SK-N-SH (cell line): Measurements from ENCODE around the gene FMNL1. TPM values are rescaled to one million over a fixed set of nuclear protein-coding genes. Genes with fewer than 3 reads are reported as not detected.

Experiments
- CTCF ChIA-PET: fragments of 300-600, 350-600 bp; formaldehyde crosslinking; extraction: SDS; loops from one replicate; lab custom pipeline; 2021; lab: Yijun Ruan, JAX
- POLR2A ChIA-PET: fragments of 350-600 bp; sonication (Branson Sonifier 250); formaldehyde crosslinking; extraction: SDS; loops from one replicate; lab custom pipeline; 2020; ENCODE audit warnings: antibody characterized with exemption, inconsistent platforms; lab: Yijun Ruan, JAX
- DNase-seq: peaks from one replicate; pipeline ENCODE4 v3.0.0; 2012
- H2AFZ ChIP-seq: fragments of 200-600 bp; sonication (generic); 2 replicates; pipeline ENCODE4 v1.8.1; 2016; ENCODE audit warnings: antibody characterized with exemption, mild to moderate bottlenecking, low read depth
- H3F3A ChIP-seq: fragments of 200-600 bp; sonication (generic); replicated peaks from 2 replicates; pipeline ENCODE3; 2016; ENCODE audit warnings: antibody characterized with exemption, mild to moderate bottlenecking; ENCODE audit not compliant: insufficient read depth
- H3K27ac ChIP-seq, 2 experiments: fragments of 200-500 bp in 1 of 2; fragments of 200-600 bp in 1 of 2; sonication (Bioruptor generic) in 1 of 2; sonication (generic), shearing (Covaris generic) in 1 of 2; 2 replicates each; pipeline versions ENCODE4 v1.5.1 to v1.6.1; 2014 to 2016; ENCODE audit warnings: low read depth in 2 of 2, inconsistent platforms in 1 of 2, low read length in 1 of 2, mild to moderate bottlenecking in 1 of 2, mixed read lengths in 1 of 2
- H3K27me3 ChIP-seq: fragments of 200-600 bp; sonication (generic), shearing (Covaris generic); 2 replicates; pipeline ENCODE4 v1.6.1; 2016; ENCODE audit warnings: mixed run types; ENCODE audit not compliant: insufficient read depth
- H3K36me3 ChIP-seq, 2 experiments: fragments of 200-500 bp in 1 of 2; fragments of 200-600 bp in 1 of 2; sonication (Bioruptor generic) in 1 of 2; sonication (generic) in 1 of 2; replicated peaks in 1 of 2; 2 replicates each; pipeline versions ENCODE3 to v1.5.1; 2014 to 2016; ENCODE audit warnings: low read length in 1 of 2, mild to moderate bottlenecking in 1 of 2; ENCODE audit not compliant: insufficient read depth in 2 of 2, control insufficient read depth in 1 of 2
- H3K4me1 ChIP-seq, 2 experiments: fragments of 200-500 bp in 1 of 2; fragments of 200-600 bp in 1 of 2; sonication (Bioruptor generic) in 1 of 2; sonication (generic), shearing (Covaris generic) in 1 of 2; 2 replicates each; pipeline versions ENCODE4 v1.5.1 to v1.6.1; 2014 to 2016; ENCODE audit warnings: low read depth in 1 of 2, low read length in 1 of 2, mixed run types in 1 of 2; ENCODE audit not compliant: insufficient read depth in 2 of 2, control insufficient read depth in 1 of 2
- H3K4me2 ChIP-seq: fragments of 200-600 bp; sonication (generic), shearing (Covaris generic); 2 replicates; pipeline ENCODE4 v1.6.1; 2017; ENCODE audit warnings: mixed run types
- H3K4me3 ChIP-seq, 2 experiments: fragments of 200-500 bp in 1 of 2; fragments of 200-600 bp in 1 of 2; sonication (Bioruptor generic) in 1 of 2; sonication (generic), shearing (Covaris generic) in 1 of 2; 2 replicates each; pipeline versions ENCODE4 v1.5.1 to v1.8.1; 2014 to 2016; ENCODE audit warnings: low read depth in 2 of 2, inconsistent platforms in 1 of 2, low read length in 1 of 2, mild to moderate bottlenecking in 1 of 2, mixed read lengths in 1 of 2, moderate library complexity in 1 of 2
- H3K79me2 ChIP-seq: fragments of 200-600 bp; sonication (generic); 2 replicates; pipeline ENCODE4 v1.8.1; 2017; ENCODE audit warnings: mild to moderate bottlenecking; ENCODE audit not compliant: insufficient read depth
- H3K9ac ChIP-seq: fragments of 200-600 bp; sonication (generic); 2 replicates; pipeline ENCODE4 v1.6.1; 2017; ENCODE audit warnings: mixed run types
- H3K9me2 ChIP-seq: fragments of 200-600 bp; sonication (generic); 2 replicates; pipeline ENCODE4 v1.6.1; 2017; ENCODE audit warnings: mixed run types
- H3K9me3 ChIP-seq: fragments of 200-600 bp; sonication (generic); 2 replicates; pipeline ENCODE4 v1.6.1; 2017; ENCODE audit warnings: mixed run types, mild to moderate bottlenecking, moderate library complexity
- H4K20me1 ChIP-seq: fragments of 200-600 bp; sonication (generic); 2 replicates; pipeline ENCODE4 v1.6.1; 2017; ENCODE audit warnings: mild to moderate bottlenecking, mixed run types; ENCODE audit not compliant: insufficient read depth
- CHD2 ChIP-seq: fragments of 150-350 bp; IDR thresholded peaks from 2 replicates; pipeline ENCODE4 v1.6.1; 2018; ENCODE audit warnings: low read length; ENCODE audit not compliant: partially characterized antibody
- EZH2phosphoT487 ChIP-seq: fragments of 200-600 bp; sonication (generic); IDR thresholded peaks from 2 replicates; pipeline ENCODE4 v1.6.1; 2017; ENCODE audit warnings: low read depth, mixed run types, mild to moderate bottlenecking, antibody characterized with exemption, moderate library complexity, borderline replicate concordance
- IRF3 ChIP-seq: fragments of 150-350 bp; IDR thresholded peaks from 2 replicates; pipeline ENCODE4 v1.6.1; 2016; ENCODE audit warnings: mild to moderate bottlenecking, low read depth, low read length
- JUND ChIP-seq: IDR thresholded peaks from 2 replicates; pipeline ENCODE4 v1.4.0; 2012
- MXI1 ChIP-seq: IDR thresholded peaks from 2 replicates; pipeline ENCODE4 v1.6.1; 2012; ENCODE audit warnings: mild to moderate bottlenecking, low read depth, low read length, improper control_type of control experiment
- NFIC ChIP-seq: IDR thresholded peaks from 2 replicates; pipeline ENCODE4 v1.4.0; 2012; ENCODE audit warnings: borderline replicate concordance
- NRF1 ChIP-seq: IDR thresholded peaks from 2 replicates; pipeline ENCODE4 v1.6.1; 2012; ENCODE audit warnings: low read depth, mild to moderate bottlenecking, low read length
- RCOR1 ChIP-seq: fragments of 150-350 bp; IDR thresholded peaks from 2 replicates; pipeline ENCODE4 v1.6.1; 2017; ENCODE audit warnings: antibody characterized with exemption, low read length
- SMC3 ChIP-seq: IDR thresholded peaks from 2 replicates; pipeline ENCODE4 v1.6.1; 2012; ENCODE audit warnings: low read depth, low read length, improper control_type of control experiment
- TCF12 ChIP-seq: IDR thresholded peaks from 2 replicates; pipeline ENCODE4 v1.4.0; 2012
- WGBS: methylation state at CpG from one replicate; pipeline ENCODE4 v1.1.6; 2017; ENCODE audit warnings: low lambda C conversion rate; 5-methylcytosine and 5-hydroxymethylcytosine counted together
- polyA plus RNA-seq, 3 experiments: library from polyadenylated mRNA; depleted of rRNA; stranded (reverse); fragments of >200 nt; gene quantifications; 2 replicates each; pipeline ENCODE4 v1.2.3, GENCODE V29; 2012
- TF ChIP-seq, protein P1 (sequence below): fragments of 200-600 bp; sonication (generic); IDR thresholded peaks from 2 replicates; pipeline ENCODE4 v1.6.1; 2017; ENCODE audit warnings: antibody characterized with exemption, mild to moderate bottlenecking, moderate library complexity
- TF ChIP-seq, protein P2 (sequence below): fragments of 150-350 bp; IDR thresholded peaks from 2 replicates; pipeline ENCODE4 v1.6.1; 2017; ENCODE audit warnings: antibody characterized with exemption, low read length, low read depth, borderline replicate concordance
- TF ChIP-seq, protein P3 (sequence below): IDR thresholded peaks from 2 replicates; pipeline ENCODE4; 2012
- TF ChIP-seq, protein P4 (sequence below): IDR thresholded peaks from 2 replicates; pipeline ENCODE4 v1.4.0; 2012; ENCODE audit warnings: low read depth, borderline replicate concordance

FMNL1 gene
- polyA plus RNA-seq, 1 of the 3 experiments (the other 2 are of a cell fraction), result 2.8 TPM

GRCh38 chr17:45236282-45236606, 14.6 kb downstream of the FMNL1 start:
- ChIA-PET CTCF (interaction anchor here (0.6 to 11.1 kb wide), 27 partner anchors 9 to 636 kb away, joined by 3 to 232 read pairs (median 8); partner anchors contain the start of genes ACBD4, FMNL1, HEXIM1 and MAP3K14), POLR2A (no interaction called here)
- H3K36me3 ChIP-seq, result no peaks in the 10 kb centered on the region
- no peaks in the 10 kb centered on the region for H3K9me2 ChIP-seq
- no peak overlapping the region for H3K9ac ChIP-seq
- no peak for DNase-seq
- peaks cover 0 to 16% of the 10 kb centered on the region in 2 experiments; a peak in 1 of 4 replicates for H3K4me1 ChIP-seq
- no peaks in the 10 kb centered on the region for H3K79me2 ChIP-seq
- no peak overlapping the region for H3K4me3 ChIP-seq
- H3K4me2 ChIP-seq, result no peak overlapping the region
- TF ChIP-seq JUND (no peak), MXI1 (no peak), SMC3 (no peak), NRF1 (no peak), IRF3 (no peak), TCF12 (no peak), RCOR1 (no peak), NFIC (no peak), CHD2 (no peak), EZH2phosphoT487 (no peak)
- TF ChIP-seq, protein P1, sequence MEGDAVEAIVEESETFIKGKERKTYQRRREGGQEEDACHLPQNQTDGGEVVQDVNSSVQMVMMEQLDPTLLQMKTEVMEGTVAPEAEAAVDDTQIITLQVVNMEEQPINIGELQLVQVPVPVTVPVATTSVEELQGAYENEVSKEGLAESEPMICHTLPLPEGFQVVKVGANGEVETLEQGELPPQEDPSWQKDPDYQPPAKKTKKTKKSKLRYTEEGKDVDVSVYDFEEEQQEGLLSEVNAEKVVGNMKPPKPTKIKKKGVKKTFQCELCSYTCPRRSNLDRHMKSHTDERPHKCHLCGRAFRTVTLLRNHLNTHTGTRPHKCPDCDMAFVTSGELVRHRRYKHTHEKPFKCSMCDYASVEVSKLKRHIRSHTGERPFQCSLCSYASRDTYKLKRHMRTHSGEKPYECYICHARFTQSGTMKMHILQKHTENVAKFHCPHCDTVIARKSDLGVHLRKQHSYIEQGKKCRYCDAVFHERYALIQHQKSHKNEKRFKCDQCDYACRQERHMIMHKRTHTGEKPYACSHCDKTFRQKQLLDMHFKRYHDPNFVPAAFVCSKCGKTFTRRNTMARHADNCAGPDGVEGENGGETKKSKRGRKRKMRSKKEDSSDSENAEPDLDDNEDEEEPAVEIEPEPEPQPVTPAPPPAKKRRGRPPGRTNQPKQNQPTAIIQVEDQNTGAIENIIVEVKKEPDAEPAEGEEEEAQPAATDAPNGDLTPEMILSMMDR, result no peak
- TF ChIP-seq, protein P2, sequence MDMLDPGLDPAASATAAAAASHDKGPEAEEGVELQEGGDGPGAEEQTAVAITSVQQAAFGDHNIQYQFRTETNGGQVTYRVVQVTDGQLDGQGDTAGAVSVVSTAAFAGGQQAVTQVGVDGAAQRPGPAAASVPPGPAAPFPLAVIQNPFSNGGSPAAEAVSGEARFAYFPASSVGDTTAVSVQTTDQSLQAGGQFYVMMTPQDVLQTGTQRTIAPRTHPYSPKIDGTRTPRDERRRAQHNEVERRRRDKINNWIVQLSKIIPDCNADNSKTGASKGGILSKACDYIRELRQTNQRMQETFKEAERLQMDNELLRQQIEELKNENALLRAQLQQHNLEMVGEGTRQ, result no peak
- TF ChIP-seq, protein P3, sequence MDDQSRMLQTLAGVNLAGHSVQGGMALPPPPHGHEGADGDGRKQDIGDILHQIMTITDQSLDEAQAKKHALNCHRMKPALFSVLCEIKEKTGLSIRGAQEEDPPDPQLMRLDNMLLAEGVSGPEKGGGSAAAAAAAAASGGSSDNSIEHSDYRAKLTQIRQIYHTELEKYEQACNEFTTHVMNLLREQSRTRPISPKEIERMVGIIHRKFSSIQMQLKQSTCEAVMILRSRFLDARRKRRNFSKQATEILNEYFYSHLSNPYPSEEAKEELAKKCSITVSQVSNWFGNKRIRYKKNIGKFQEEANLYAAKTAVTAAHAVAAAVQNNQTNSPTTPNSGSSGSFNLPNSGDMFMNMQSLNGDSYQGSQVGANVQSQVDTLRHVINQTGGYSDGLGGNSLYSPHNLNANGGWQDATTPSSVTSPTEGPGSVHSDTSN, result no peak
- TF ChIP-seq, protein P4, sequence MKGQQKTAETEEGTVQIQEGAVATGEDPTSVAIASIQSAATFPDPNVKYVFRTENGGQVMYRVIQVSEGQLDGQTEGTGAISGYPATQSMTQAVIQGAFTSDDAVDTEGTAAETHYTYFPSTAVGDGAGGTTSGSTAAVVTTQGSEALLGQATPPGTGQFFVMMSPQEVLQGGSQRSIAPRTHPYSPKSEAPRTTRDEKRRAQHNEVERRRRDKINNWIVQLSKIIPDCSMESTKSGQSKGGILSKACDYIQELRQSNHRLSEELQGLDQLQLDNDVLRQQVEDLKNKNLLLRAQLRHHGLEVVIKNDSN, result no peak
- H3F3A ChIP-seq, result no peaks in the 10 kb centered on the region
- WGBS, result 40% methylated on average over 1 of the region's 5 CpGs
- no peaks in the 10 kb centered on the region for H3K9me3 ChIP-seq
- no peak overlapping the region for H3K27ac ChIP-seq
- H4K20me1 ChIP-seq, result no peaks in the 10 kb centered on the region
- no peaks in the 10 kb centered on the region for H3K27me3 ChIP-seq
- no peak overlapping the region for H2AFZ ChIP-seq
